ENCODE measurements around the gene QRICH1. TPM values are rescaled to one million over a fixed set of nuclear protein-coding genes. Genes with fewer than 3 reads are reported as not detected.

QRICH1 gene
- total and polyA plus RNA-seq, 2 of the 13 experiments (the other 11 are each of a cell fraction or from before 2014, with no cell fraction given) = 52.6 to 102 TPM

DNA sequence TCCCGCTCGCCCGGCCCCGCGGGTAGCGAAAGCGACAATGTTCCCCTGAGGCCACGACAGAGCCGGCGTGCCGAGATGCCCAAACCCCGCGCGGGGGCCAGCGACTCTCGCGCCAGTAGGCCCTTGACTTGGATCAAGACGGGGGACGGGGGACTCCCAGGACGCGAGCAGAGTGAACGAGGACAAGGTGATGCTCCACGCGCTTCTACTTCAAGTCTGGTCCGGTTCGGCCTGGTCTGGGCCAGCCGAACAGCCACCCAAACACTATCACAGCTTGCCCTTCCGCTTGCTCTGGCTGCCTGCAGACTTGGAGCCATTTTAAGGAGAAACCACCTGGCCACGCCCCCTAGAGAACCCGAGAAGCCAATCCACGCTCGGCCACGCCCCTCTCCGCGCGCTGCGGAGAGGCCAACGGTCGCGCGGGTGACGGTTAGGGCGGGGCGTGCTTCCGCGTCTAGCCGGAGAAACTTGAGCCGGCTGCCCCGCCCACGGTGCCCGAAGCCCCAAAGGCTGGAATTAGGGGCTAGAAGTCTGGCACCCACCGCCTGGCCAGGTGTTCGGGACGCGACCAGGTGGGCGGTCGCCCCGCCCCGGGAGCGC is 72.6 kb downstream of the QRICH1 start (continued):
- TF ChIP-seq, protein P1, sequence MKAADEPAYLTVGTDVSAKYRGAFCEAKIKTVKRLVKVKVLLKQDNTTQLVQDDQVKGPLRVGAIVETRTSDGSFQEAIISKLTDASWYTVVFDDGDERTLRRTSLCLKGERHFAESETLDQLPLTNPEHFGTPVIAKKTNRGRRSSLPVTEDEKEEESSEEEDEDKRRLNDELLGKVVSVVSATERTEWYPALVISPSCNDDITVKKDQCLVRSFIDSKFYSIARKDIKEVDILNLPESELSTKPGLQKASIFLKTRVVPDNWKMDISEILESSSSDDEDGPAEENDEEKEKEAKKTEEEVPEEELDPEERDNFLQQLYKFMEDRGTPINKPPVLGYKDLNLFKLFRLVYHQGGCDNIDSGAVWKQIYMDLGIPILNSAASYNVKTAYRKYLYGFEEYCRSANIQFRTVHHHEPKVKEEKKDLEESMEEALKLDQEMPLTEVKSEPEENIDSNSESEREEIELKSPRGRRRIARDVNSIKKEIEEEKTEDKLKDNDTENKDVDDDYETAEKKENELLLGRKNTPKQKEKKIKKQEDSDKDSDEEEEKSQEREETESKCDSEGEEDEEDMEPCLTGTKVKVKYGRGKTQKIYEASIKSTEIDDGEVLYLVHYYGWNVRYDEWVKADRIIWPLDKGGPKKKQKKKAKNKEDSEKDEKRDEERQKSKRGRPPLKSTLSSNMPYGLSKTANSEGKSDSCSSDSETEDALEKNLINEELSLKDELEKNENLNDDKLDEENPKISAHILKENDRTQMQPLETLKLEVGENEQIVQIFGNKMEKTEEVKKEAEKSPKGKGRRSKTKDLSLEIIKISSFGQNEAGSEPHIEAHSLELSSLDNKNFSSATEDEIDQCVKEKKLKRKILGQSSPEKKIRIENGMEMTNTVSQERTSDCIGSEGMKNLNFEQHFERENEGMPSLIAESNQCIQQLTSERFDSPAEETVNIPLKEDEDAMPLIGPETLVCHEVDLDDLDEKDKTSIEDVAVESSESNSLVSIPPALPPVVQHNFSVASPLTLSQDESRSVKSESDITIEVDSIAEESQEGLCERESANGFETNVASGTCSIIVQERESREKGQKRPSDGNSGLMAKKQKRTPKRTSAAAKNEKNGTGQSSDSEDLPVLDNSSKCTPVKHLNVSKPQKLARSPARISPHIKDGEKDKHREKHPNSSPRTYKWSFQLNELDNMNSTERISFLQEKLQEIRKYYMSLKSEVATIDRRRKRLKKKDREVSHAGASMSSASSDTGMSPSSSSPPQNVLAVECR (CRISPR knock-in tag; IDR thresholded peaks at IDR 0.05; ENCODE audit: borderline replicate concordance) = peak; percentile 53; the same call in 1 of the 2 replicates
- peak; percentile 73; the same call in 1 of the 2 replicates for TF ChIP-seq ZMYM4 (CRISPR knock-in tag; IDR thresholded peaks at IDR 0.05)
- TF ChIP-seq ZNF724P (CRISPR knock-in tag; IDR thresholded peaks at IDR 0.05; ENCODE audit: borderline replicate concordance) = peak; percentile 89; the same call in 1 of the 2 replicates
- TF ChIP-seq, protein P2, sequence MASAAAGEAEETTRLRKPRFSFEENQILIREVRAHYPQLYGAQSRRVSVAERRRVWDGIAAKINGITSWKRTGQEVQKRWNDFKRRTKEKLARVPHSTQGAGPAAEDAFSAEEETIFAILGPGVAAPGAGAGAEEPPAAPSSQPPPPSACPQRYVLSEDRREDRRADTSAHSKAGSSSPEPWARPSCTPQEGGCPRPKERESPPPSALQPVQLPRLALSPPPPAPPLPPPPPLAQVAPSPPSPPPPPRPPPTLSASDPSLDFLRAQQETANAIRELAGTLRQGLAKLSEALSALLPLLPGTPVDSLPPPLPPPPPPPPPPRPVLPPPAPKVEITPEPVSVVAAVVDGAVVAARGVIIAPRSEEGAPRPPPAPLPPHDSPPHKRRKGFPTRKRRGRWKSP (CRISPR knock-in tag; IDR thresholded peaks at IDR 0.05) = no peak
- 0 out of 2 replicates have a peak, but pooled peaks have one; percentile 56 for TF ChIP-seq BCL6 (CRISPR knock-in tag; IDR thresholded peaks at IDR 0.05)
- TF ChIP-seq MIER2 (CRISPR knock-in tag; IDR thresholded peaks at IDR 0.05) = no peak
- peak; percentile 51; the same call in 1 of the 2 replicates for TF ChIP-seq RFXANK (CRISPR knock-in tag; IDR thresholded peaks at IDR 0.05)
- TF ChIP-seq ZNF639 (CRISPR knock-in tag; conservative IDR thresholded peaks at IDR 0.05) = peak; percentile 69
- no peak for TF ChIP-seq ZNF333 (CRISPR knock-in tag; IDR thresholded peaks at IDR 0.05; ENCODE audit: borderline replicate concordance)
- peak; percentile 85 for TF ChIP-seq SALL2 (CRISPR knock-in tag; IDR thresholded peaks at IDR 0.05)
- TF ChIP-seq TOPORS (CRISPR knock-in tag; IDR thresholded peaks at IDR 0.05) = no peak; the same call in 1 of the 2 replicates
- 0 out of 2 replicates have a peak, but pooled peaks have one; percentile 26 for TF ChIP-seq ZNF878 (CRISPR knock-in tag; IDR thresholded peaks at IDR 0.05)
- peak; percentile 82; the same call in 1 of the 2 replicates for TF ChIP-seq CHCHD3 (CRISPR knock-in tag; IDR thresholded peaks at IDR 0.05)
- TF ChIP-seq, protein P3, sequence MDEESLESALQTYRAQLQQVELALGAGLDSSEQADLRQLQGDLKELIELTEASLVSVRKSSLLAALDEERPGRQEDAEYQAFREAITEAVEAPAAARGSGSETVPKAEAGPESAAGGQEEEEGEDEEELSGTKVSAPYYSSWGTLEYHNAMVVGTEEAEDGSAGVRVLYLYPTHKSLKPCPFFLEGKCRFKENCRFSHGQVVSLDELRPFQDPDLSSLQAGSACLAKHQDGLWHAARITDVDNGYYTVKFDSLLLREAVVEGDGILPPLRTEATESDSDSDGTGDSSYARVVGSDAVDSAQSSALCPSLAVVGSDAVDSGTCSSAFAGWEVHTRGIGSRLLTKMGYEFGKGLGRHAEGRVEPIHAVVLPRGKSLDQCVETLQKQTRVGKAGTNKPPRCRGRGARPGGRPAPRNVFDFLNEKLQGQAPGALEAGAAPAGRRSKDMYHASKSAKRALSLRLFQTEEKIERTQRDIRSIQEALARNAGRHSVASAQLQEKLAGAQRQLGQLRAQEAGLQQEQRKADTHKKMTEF (CRISPR knock-in tag; IDR thresholded peaks at IDR 0.05) = 0 out of 2 replicates have a peak, but pooled peaks have one; percentile 15
- TF ChIP-seq ZKSCAN1 (IDR thresholded peaks at IDR 0.05; ENCODE audit: low read length) = peak; percentile 54; the same call in 1 of the 2 replicates
- no peak for TF ChIP-seq SOX5 (CRISPR knock-in tag; IDR thresholded peaks at IDR 0.05; ENCODE audit: borderline replicate concordance)
- TF ChIP-seq SALL1 (CRISPR knock-in tag; IDR thresholded peaks at IDR 0.05) = peak; percentile 80
- TF ChIP-seq KDM2A (CRISPR knock-in tag; IDR thresholded peaks at IDR 0.05; ENCODE audit: borderline replicate concordance, low read depth) = peak; percentile 52; the same call in 1 of the 2 replicates
- TF ChIP-seq EEA1 (CRISPR knock-in tag; IDR thresholded peaks at IDR 0.05; ENCODE audit: borderline replicate concordance) = no peak
- 0 out of 2 replicates have a peak, but pooled peaks have one; percentile 22 for TF ChIP-seq ZSCAN21 (CRISPR knock-in tag; IDR thresholded peaks at IDR 0.05; ENCODE audit: borderline replicate concordance)
- peak; percentile 66 for TF ChIP-seq ZFP1 (CRISPR knock-in tag; IDR thresholded peaks at IDR 0.05)
- peak; percentile 55 for TF ChIP-seq ZBTB20 (CRISPR knock-in tag; IDR thresholded peaks at IDR 0.05; ENCODE audit: borderline replicate concordance, low read depth)

Data from HepG2 (cell line).